ENCODE data around the gene NEK7. TPM values are rescaled to one million over a fixed set of nuclear protein-coding genes. Genes with fewer than 3 reads are reported as not detected.

The NEK7 gene
- total and polyA plus RNA-seq, 2 of the 4 experiments (the other 2 are of a cell fraction), result 89.0 to 467 TPM

- H3K27ac ChIP-seq (ENCODE audit: insufficient read depth, low read length), result no peak overlapping the region
- dilution Hi-C loops (cut with HindIII; ENCODE audit: low sequenced_read_pairs, unreplicated experiment) (no loop called here), intact Hi-C loops (cut with micrococcal nuclease) (no loop called here), in situ Hi-C loops (cut with MboI; ENCODE audit: low sequenced_read_pairs) (no loop called here)
- BruUV-seq (replicated peaks), result no TSS peak
- H3K9ac ChIP-seq (ENCODE audit: low read depth, low read length), result no peak overlapping the region
- no peak overlapping the region for H3K4me2 ChIP-seq (ENCODE audit: low read depth, low read length)
- H4K20me1 ChIP-seq (ENCODE audit: insufficient read depth, low read length), result no peaks in the 10 kb centered on the region
- H2AFZ ChIP-seq (replicated peaks; ENCODE audit: low read length, poor library complexity), result no peak overlapping the region
- H3K14ac ChIP-seq (replicated peaks; ENCODE audit: low read depth, low read length), result no peak overlapping the region
- no peaks in the 10 kb centered on the region for H3K9me1 ChIP-seq (ENCODE audit: insufficient read depth, low read length)
- no peak overlapping the region for H2AK5ac ChIP-seq (ENCODE audit: low read depth, low read length)
- no peaks in the 10 kb centered on the region for H3K4me1 ChIP-seq (ENCODE audit: control insufficient read depth, insufficient read depth, low read length)
- no peak for TF ChIP-seq MXI1 (IDR thresholded peaks at IDR 0.05; ENCODE audit: borderline replicate concordance, low read depth, low read length)
- TF ChIP-seq USF2 (IDR thresholded peaks at IDR 0.05; ENCODE audit: low read depth, low read length), result no peak
- TF ChIP-seq RCOR1 (IDR thresholded peaks at IDR 0.05; ENCODE audit: insufficient replicate concordance, low read length), result no peak
- no peak for TF ChIP-seq RAD21 (IDR thresholded peaks at IDR 0.05; ENCODE audit: low read length)
- no peak for TF ChIP-seq MAZ (IDR thresholded peaks at IDR 0.05; ENCODE audit: borderline replicate concordance, low read depth, low read length)
- TF ChIP-seq ELK1 (IDR thresholded peaks at IDR 0.05; ENCODE audit: borderline replicate concordance, low read depth, low read length), result no peak
- TF ChIP-seq BHLHE40 (IDR thresholded peaks at IDR 0.05; ENCODE audit: low read depth, low read length), result no peak
- TF ChIP-seq RFX5 (IDR thresholded peaks at IDR 0.05; ENCODE audit: low read depth, low read length), result no peak
- TF ChIP-seq SMC3 (IDR thresholded peaks at IDR 0.05; ENCODE audit: low read depth, low read length), result no peak
- TF ChIP-seq MAFK (IDR thresholded peaks at IDR 0.05; ENCODE audit: low read depth, low read length), result no peak
- no peak for TF ChIP-seq POLR2A (IDR thresholded peaks at IDR 0.05; ENCODE audit: low read depth, low read length)
- no peak for TF ChIP-seq CTCF (conservative IDR thresholded peaks at IDR 0.05; ENCODE audit: low read depth, low read length)
- TF ChIP-seq CHD1 (IDR thresholded peaks at IDR 0.05; ENCODE audit: low read depth, low read length), result no peak
- no peak overlapping the region for H3K23ac ChIP-seq (ENCODE audit: low read depth, low read length)
- no peak overlapping the region for H4K5ac ChIP-seq (ENCODE audit: low read depth, low read length)
- no peaks in the 10 kb centered on the region for H3K27me3 ChIP-seq (ENCODE audit: control insufficient read depth, insufficient read depth, low read length)
- no peak overlapping the region for H3K18ac ChIP-seq (ENCODE audit: low read depth, low read length)
- H2BK20ac ChIP-seq (ENCODE audit: low read depth, low read length), result no peak overlapping the region
- H2BK5ac ChIP-seq (ENCODE audit: low read depth, low read length, poor library complexity, severe bottlenecking), result no peak overlapping the region
- no peak overlapping the region for H2AK9ac ChIP-seq (replicated peaks; ENCODE audit: low read depth, low read length, poor library complexity)
- DNase-seq, result no peak
- POLR2A ChIA-PET (ENCODE audit: unreplicated experiment), result no interaction called here
- no CpG with 5 or more reads among the region's 2 CpGs for WGBS, 2 experiments (ENCODE audit: extremely low coverage in 2 of 2, insufficient read length in 1 of 2)
- H3K36me3 ChIP-seq (ENCODE audit: control insufficient read depth, insufficient read depth, low read length), result no peaks in the 10 kb centered on the region
- no peaks in the 10 kb centered on the region for H3K9me3 ChIP-seq (ENCODE audit: control insufficient read depth, insufficient read depth, low read length)
- H3K79me1 ChIP-seq (ENCODE audit: low read depth in 1 of 2, low read length in 2 of 2), result no peaks in the 10 kb centered on the region
- no peak overlapping the region for H2BK120ac ChIP-seq (ENCODE audit: low read depth, low read length)
- H4K91ac ChIP-seq (ENCODE audit: insufficient read depth, low read depth, low read length), result no peak overlapping the region
- no peak overlapping the region for H2BK15ac ChIP-seq (ENCODE audit: low read depth, low read length)
- H3K4ac ChIP-seq (ENCODE audit: low read depth, low read length), result no peak overlapping the region
- ATAC-seq (ENCODE audit: low read depth), result no peak
- no peak overlapping the region for H4K8ac ChIP-seq (ENCODE audit: low read depth in 2 of 2, low read length in 2 of 2)
- no peak overlapping the region for H3K4me3 ChIP-seq (ENCODE audit: insufficient read depth, low read depth, low read length)
- CTCF ChIA-PET, result no interaction called here
- no peak overlapping the region for H3K56ac ChIP-seq (ENCODE audit: extremely low read depth, insufficient read depth, low read length)
Observed at GRCh38 chr1:198147216-198147615, 9.6 kb upstream of the NEK7 start.
